ENCODE results near the gene NCOA6. TPM values are rescaled to one million over a fixed set of nuclear protein-coding genes. Genes with fewer than 3 reads are reported as not detected.
"Not testable (repeated sequence)": the region's sequence is repeated elsewhere in the genome, so short reads cannot be mapped to it uniquely, and the experiment has no call there.

The NCOA6 gene
- total RNA-seq, 4 donors from 2014 or later = 11.6 to 21.8 (median 18.1) TPM

DNA sequence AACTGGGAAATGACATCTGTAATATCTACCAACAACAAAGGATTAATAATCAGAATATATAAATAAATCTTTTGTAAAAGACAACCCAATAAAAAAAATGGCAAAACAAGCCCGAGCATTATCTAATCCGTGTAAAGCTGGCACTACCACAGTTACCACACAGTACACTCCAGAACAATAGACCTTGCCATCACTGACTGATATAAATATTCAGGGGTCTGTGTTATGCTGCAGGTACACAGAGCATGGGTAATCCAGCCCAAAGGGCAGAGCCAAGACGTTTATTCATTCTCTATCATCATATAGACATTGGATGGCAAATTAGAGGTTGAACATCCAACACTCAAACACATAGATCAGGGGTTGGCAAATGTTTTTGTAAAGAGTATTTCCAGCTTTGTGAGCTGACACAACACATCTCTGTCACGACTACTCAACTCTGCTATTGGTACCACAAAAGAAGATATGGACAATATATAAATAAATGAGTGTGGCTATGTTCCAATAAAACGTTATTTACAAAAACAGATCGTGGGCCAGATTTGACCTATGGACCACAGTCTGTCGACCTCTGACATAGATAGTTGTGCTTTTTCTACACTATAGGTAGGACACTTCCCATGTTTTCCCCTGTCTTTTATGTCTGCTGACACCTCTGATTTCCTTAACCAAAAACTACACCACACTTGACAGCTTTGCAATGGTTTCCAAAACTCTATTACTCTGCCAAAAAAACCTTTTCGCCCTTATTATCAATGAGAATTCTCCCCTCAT is 4.5 kb downstream of the NCOA6 start:
- no peaks in the 10 kb centered on the region for H3K27me3 ChIP-seq
- TF ChIP-seq POLR2A (IDR thresholded peaks at IDR 0.05) = no peak
- TF ChIP-seq, protein P1, sequence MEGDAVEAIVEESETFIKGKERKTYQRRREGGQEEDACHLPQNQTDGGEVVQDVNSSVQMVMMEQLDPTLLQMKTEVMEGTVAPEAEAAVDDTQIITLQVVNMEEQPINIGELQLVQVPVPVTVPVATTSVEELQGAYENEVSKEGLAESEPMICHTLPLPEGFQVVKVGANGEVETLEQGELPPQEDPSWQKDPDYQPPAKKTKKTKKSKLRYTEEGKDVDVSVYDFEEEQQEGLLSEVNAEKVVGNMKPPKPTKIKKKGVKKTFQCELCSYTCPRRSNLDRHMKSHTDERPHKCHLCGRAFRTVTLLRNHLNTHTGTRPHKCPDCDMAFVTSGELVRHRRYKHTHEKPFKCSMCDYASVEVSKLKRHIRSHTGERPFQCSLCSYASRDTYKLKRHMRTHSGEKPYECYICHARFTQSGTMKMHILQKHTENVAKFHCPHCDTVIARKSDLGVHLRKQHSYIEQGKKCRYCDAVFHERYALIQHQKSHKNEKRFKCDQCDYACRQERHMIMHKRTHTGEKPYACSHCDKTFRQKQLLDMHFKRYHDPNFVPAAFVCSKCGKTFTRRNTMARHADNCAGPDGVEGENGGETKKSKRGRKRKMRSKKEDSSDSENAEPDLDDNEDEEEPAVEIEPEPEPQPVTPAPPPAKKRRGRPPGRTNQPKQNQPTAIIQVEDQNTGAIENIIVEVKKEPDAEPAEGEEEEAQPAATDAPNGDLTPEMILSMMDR (IDR thresholded peaks at IDR 0.05) = no peak
- DNase-seq = no peak
- peaks cover 19 to 88% (median 31%) of the 10 kb centered on the region in 3 donors for H3K4me1 ChIP-seq
- intact Hi-C loops (cut with DNase I) = no loop called here
- WGBS, 2 donors = 43 to 59% methylated on average over 7 to 8 of the region's 8 CpGs
- no peak overlapping the region for H3K27ac ChIP-seq
- H3K9me3 ChIP-seq = no peaks in the 10 kb centered on the region
- no peak overlapping the region for H3K4me3 ChIP-seq
- H3K36me3 ChIP-seq = no peaks in the 10 kb centered on the region

DNA sequence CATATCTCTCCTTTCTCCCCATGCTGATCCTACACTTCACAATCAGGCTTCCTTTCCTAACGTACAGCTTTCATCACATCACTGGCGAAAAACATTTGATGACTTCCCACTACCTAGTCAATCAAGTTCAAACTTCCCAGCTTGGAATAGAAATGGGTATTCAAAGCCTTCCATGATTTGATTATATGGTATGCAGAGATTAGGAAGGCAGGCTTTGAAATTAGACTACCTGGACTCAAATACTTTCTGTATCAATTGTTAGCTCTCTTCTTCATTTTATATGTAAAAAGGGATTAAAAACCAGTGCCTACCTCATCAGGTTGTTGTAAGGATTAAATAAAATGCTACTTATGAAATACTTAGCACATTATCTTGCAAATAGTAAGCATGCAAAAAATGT is 7.7 kb downstream of the NCOA6 start:
- Histone ChIP-seq H3K4me1 (peaks cover 12 to 76% (median 23%) of the 10 kb centered on the region in 3 donors), H3K36me3 (no peaks in the 10 kb centered on the region), H3K9me3 (no peaks in the 10 kb centered on the region), H3K27me3 (no peaks in the 10 kb centered on the region), H3K27ac (no peak overlapping the region), H3K4me3 (no peak overlapping the region)
- no peak for TF ChIP-seq POLR2A (IDR thresholded peaks at IDR 0.05)
- TF ChIP-seq, protein P1 (IDR thresholded peaks at IDR 0.05) = no peak
- WGBS, 2 donors = 47 to 61% methylated on average over 2 of the region's 2 CpGs
- DNase-seq = no peak
- intact Hi-C loops (cut with DNase I) = no loop called here

DNA sequence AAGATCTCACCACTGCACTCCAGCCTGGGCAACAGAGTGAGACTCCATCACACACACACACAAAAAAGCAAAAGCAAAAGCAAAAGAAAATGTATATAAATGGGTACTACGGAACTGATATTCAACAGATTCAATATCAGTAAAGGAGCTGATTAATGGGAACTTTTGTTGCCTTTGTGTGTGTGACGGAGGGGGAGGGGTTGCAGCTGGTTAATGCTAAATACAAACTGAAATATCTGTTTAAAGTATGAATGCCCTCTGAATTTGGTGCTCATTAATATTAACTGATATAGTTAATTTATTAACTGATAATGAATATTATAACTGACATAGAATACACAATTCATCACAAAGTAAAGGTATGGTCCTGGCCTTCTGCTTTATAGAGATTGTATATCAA is 8.4 kb downstream of the NCOA6 start:
- Histone ChIP-seq H3K9me3 (no peaks in the 10 kb centered on the region), H3K4me3 (no peak overlapping the region), H3K27me3 (no peaks in the 10 kb centered on the region), H3K27ac (no peak overlapping the region), H3K4me1 (peaks cover 8 to 69% (median 21%) of the 10 kb centered on the region in 3 donors), H3K36me3 (no peaks in the 10 kb centered on the region)
- 57 to 93% methylated on average over 1 to 2 of the region's 2 CpGs for WGBS, 2 donors
- intact Hi-C loops (cut with DNase I) = no loop called here
- no peak for DNase-seq
- TF ChIP-seq, protein P1 (IDR thresholded peaks at IDR 0.05) = no peak
- TF ChIP-seq POLR2A (IDR thresholded peaks at IDR 0.05) = no peak

DNA sequence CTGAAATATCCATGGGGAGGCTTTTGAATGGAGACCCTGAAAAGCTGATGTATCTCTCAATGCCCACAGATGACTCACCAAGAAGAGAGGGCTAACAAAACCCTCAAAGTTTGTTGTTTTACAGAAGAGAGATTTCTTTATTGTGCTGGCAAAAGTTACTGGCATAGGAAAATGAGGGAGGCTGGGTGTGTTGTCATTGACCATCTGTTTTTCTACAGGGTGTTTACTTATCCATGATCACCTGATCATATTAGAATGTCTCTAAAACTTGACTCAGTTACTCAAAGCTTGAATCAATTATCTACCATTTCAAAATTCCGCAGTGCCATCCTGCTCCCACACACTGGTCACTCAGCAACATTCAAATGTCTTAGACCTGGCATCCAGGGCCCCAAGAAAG is 9.8 kb downstream of the NCOA6 start:
- Histone ChIP-seq H3K27me3 (no peaks in the 10 kb centered on the region), H3K9me3 (no peaks in the 10 kb centered on the region), H3K27ac (no peak overlapping the region), H3K36me3 (no peaks in the 10 kb centered on the region), H3K4me3 (no peak overlapping the region), H3K4me1 (peaks cover 5 to 54% (median 12%) of the 10 kb centered on the region in 3 donors)
- TF ChIP-seq, protein P1 (IDR thresholded peaks at IDR 0.05) = no peak
- no peak for TF ChIP-seq POLR2A (IDR thresholded peaks at IDR 0.05)
- 79 to 93% methylated on average over 1 of the region's 1 CpG for WGBS, 2 donors
- DNase-seq = no peak
- intact Hi-C loops (cut with DNase I) = no loop called here

DNA sequence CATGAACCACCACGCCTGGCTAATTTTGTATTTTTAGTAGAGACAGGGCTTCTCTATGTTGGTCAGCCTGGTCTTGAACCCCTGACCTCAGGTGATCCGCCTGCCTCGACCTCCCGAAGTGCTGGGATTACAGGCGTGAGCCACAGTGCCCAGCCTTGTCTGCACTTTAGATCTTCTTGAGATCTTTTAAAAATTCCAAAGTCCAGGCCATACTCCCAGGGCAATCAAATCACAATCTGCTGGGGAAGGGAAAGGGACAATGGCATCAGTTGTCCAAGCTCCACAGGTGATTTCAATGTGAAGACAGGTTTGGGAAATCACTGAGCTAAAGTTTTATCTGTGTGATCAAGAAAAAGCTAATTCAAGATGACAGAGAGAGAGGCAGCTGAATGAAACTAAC is 16.9 kb downstream of the NCOA6 start:
- no peak overlapping the region for H3K27ac ChIP-seq
- no peaks in the 10 kb centered on the region for H3K27me3 ChIP-seq
- WGBS, 2 donors = 100% methylated on average over 2 to 5 of the region's 5 CpGs
- no peaks in the 10 kb centered on the region for H3K9me3 ChIP-seq
- TF ChIP-seq, protein P1 (IDR thresholded peaks at IDR 0.05) = no peak
- no peak for TF ChIP-seq POLR2A (IDR thresholded peaks at IDR 0.05)
- no peak for DNase-seq
- no peaks in the 10 kb centered on the region for H3K4me1 ChIP-seq
- peaks cover 0 to 9% (median 0%) of the 10 kb centered on the region in 3 donors for H3K36me3 ChIP-seq
- H3K4me3 ChIP-seq = no peak overlapping the region
- intact Hi-C loops (cut with DNase I) = no loop called here

DNA sequence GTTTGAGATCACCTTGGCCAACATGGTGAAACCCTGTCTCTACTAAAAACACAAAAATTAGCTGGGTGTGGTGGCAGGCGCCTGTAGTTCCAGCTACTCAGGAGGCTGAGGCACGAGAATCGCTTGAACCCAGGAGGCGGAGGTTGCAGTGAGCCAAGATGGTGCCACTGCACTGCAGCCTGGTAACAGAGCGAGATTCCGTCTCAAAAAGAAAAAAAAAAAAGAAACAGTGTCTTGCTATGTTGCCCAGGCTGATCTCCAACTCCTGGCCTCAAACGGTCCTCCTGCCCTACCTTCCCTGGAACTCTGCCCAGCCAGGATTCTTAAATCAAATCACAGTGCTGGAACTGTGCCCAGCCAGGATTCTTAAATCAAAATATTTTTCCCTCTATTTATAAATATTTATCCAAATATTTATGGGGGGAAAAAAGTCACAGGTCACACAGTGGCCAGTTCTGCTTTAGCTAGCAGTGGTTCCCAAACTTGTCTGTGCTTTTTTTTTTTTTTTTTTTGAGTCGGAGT is 17.4 kb downstream of the NCOA6 start:
- H3K4me1 ChIP-seq; H3K27ac ChIP-seq; H3K4me3 ChIP-seq; intact Hi-C loops (cut with DNase I); H3K9me3 ChIP-seq; H3K27me3 ChIP-seq; DNase-seq: not testable (repeated sequence)
- peaks cover 0 to 15% (median 0%) of the 10 kb centered on the region in 3 donors for H3K36me3 ChIP-seq
- 72 to 79% methylated on average over 8 of the region's 8 CpGs for WGBS, 2 donors

Measured in esophagus squamous epithelium (tissue), 5 donors.